Activated CD4-positive, alpha-beta memory T cell treated with anti-CD3 and anti-CD28 coated beads for 36 hours (primary cell): ENCODE results near the gene TIAM1. TPM values are rescaled to one million over a fixed set of nuclear protein-coding genes. Genes with fewer than 3 reads are reported as not detected.
A peak's percentile ranks its signal among the peaks of the same experiment; 100 is the strongest.

Source experiments
- CTCF ChIA-PET: fragments of 350-600 bp; sonication (Branson Sonifier 250); formaldehyde crosslinking; loops from one replicate; lab custom pipeline; 2021; ENCODE audit warnings: antibody characterized with exemption, inconsistent platforms; lab: Charles Lee
- POLR2A ChIA-PET: fragments of 350-600 bp; sonication (Branson Sonifier 250); formaldehyde crosslinking; loops from one replicate; lab custom pipeline; 2021; ENCODE audit warnings: antibody characterized with exemption; lab: Charles Lee
- DNase-seq: peaks from one replicate; pipeline ENCODE4 v3.0.0-alpha.2; 2020
- H3K27ac Mint-ChIP-seq: one replicate; pipeline ENCODE4 v1.8.0; 2021; ENCODE audit warnings: mixed read lengths
- H3K27me3 Mint-ChIP-seq: one replicate; pipeline ENCODE4 v1.8.0; 2021; ENCODE audit warnings: mixed read lengths
- H3K36me3 Mint-ChIP-seq: one replicate; pipeline ENCODE4 v1.8.0; 2021; ENCODE audit warnings: mixed read lengths
- H3K4me1 Mint-ChIP-seq: one replicate; pipeline ENCODE4 v1.8.0; 2021; ENCODE audit warnings: low read depth, mixed read lengths
- H3K4me3 Mint-ChIP-seq: one replicate; pipeline ENCODE4 v1.8.0; 2021; ENCODE audit warnings: mild to moderate bottlenecking, mixed read lengths
- H3K9me3 Mint-ChIP-seq: one replicate; pipeline ENCODE4 v1.8.0; 2021; ENCODE audit warnings: mixed read lengths
- intact Hi-C: fragments of 100-400 bp; cut with micrococcal nuclease; formaldehyde crosslinking; loops from one replicate; pipeline ENCODE4 v1.15.1; 2023
- total RNA-seq, 2 experiments: library from RNA; stranded (reverse); gene quantifications; one replicate each; pipeline ENCODE4 v1.2.3, GENCODE V29; 2021

Gene TIAM1
- total RNA-seq, 2 experiments from 2014 or later = 74.8 to 74.9 TPM

DNA sequence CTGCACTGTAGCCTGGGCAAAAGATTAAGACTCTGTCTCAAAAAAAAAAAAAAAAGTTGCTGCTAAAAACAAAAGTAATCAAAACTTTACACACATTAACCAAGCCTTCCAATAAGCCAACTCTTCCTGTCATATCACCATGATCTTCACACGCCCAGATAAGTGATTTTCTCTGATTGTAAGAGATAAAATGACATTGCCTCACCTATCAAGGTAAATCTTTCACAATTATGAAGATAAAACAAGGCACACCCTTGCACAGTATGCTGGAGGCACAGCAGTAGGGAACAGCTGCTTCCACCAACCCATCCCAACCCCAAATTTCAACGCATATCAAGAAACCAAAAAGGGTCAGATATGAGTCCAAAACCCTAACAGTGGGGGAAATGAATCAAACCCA, 8.8 kb upstream of the TIAM1 start:
- DNase-seq = peak; percentile 39
- Mint-ChIP-seq H3K27me3 (no peaks in the 10 kb centered on the region), H3K4me3 (no peak overlapping the region), H3K9me3 (peaks cover 9% of the 10 kb centered on the region), H3K4me1 (peaks cover 52% of the 10 kb centered on the region), H3K36me3 (peaks cover 9% of the 10 kb centered on the region), H3K27ac (peak overlapping the region; percentile 64)
- intact Hi-C loops = loop anchor here (5.0 kb wide), 2 partner anchors 359 to 379 kb away; partner anchors contain the start of gene SCAF4
- ChIA-PET CTCF (interaction anchor here (0.7 to 2.5 kb wide), 2 partner anchors 11 to 228 kb away, joined by 3 to 12 read pairs; no protein-coding TSS in a partner anchor), POLR2A (interaction anchor here (2.6 to 2.9 kb wide), 3 partner anchors 10 to 26 kb away, joined by 11 to 25 read pairs (median 21); partner anchors contain the start of gene TIAM1)

DNA sequence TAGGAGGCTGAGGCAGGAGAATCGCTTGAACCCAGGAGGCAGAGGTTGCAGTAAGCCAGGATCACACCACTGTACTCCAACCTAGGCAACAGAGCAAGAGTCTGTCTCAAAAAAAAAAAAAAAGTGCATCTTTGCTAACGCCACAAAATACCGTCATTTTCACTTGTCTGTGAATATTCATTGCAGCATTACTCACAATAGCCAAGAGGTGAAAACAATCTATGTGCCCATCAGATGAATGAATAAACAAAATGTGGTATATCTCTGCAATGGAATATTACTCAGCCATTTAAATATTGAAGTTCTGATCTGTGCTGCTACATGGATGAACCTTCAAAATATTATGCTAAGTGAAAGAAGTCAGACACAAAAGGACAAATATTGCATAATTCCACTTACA, 7.9 kb upstream of the TIAM1 start:
- Mint-ChIP-seq H3K4me1 (peaks cover 57% of the 10 kb centered on the region), H3K9me3 (peaks cover 11% of the 10 kb centered on the region), H3K27ac (peak overlapping the region; percentile 8), H3K27me3 (no peaks in the 10 kb centered on the region), H3K4me3 (no peak overlapping the region), H3K36me3 (peaks cover 9% of the 10 kb centered on the region)
- ChIA-PET CTCF (no interaction called here), POLR2A (no interaction called here)
- no peak for DNase-seq
- intact Hi-C loops = loop anchor here (5.0 kb wide), 2 partner anchors 360 to 380 kb away; partner anchors contain the start of gene SCAF4

DNA sequence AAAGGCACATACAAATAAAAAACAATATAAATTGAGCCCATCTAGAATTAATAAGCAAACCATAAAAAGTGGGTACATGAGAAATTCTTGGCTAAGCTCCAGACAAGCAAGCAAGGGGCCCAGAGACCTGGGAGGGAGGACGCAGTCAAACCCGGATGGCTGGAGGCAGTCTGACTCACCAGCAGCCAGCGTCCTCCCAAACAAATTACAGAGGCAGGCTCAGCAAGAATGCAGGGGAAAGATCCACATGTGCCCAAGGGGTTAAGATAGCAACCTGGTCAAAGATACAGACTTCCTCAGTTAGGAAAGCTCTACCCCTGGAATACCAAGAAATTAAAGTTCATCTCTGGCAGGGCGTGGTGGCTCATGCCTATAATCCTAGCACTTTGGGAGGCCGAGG, 7.4 kb upstream of the TIAM1 start:
- no peak for DNase-seq
- Mint-ChIP-seq H3K4me1 (peaks cover 61% of the 10 kb centered on the region), H3K9me3 (peaks cover 11% of the 10 kb centered on the region), H3K36me3 (peaks cover 9% of the 10 kb centered on the region), H3K27ac (no peak overlapping the region), H3K27me3 (no peaks in the 10 kb centered on the region), H3K4me3 (no peak overlapping the region)
- CTCF ChIA-PET = interaction anchor here (0.8 kb wide), 1 partner anchor 230 kb away, joined by 4 read pairs; no protein-coding TSS in a partner anchor
- intact Hi-C loops = loop anchor here (5.0 kb wide), 2 partner anchors 361 to 381 kb away; partner anchors contain the start of gene SCAF4
- POLR2A ChIA-PET = no interaction called here

DNA sequence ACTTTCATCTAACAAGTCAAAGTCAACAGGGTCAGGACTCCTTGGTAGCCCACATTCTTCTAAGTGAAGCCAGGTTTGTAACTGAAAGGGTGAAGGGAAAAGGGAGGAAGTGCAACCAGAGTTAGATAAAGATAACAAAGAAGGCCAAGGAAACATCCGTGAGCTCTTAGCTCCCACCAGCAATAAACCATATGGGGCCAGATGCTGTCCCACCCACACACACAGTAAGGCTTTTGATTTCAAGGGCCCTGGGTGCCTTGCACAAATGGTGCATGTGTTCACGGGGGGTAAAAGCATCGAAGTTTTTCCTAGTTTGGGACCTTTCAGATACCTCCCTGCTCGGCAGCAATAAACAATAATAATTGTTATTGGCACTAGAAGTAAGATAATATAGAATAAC, 5.1 kb upstream of the TIAM1 start:
- H3K4me3 Mint-ChIP-seq = no peak overlapping the region
- peaks cover 6% of the 10 kb centered on the region for H3K36me3 Mint-ChIP-seq
- POLR2A ChIA-PET = no interaction called here
- peaks cover 53% of the 10 kb centered on the region for H3K4me1 Mint-ChIP-seq
- H3K27me3 Mint-ChIP-seq = no peaks in the 10 kb centered on the region
- CTCF ChIA-PET = interaction anchor here (1.1 to 1.8 kb wide), 2 partner anchors 23 to 232 kb away, joined by 3 to 8 read pairs; no protein-coding TSS in a partner anchor
- intact Hi-C loops = no loop called here
- no peak overlapping the region for H3K27ac Mint-ChIP-seq
- peaks cover 11% of the 10 kb centered on the region for H3K9me3 Mint-ChIP-seq
- DNase-seq = no peak

DNA sequence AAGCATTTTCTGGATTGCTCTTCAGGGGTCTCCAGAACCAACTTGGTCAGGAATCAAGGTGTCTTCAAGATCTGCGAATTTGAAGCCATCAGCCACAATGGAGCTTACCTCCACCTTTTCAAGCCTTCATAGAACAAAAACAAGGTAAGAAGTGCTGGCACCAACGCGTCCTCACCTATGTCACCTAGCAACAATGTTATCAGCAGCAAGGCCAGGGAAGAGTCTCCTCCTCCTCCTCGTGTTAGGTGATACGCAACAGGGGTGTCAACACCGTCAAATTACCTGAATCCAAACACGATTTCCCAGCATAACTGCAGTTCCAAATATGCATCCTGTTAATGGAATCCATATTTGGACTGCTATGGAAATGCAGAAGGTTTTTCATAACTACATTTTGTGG, 4.1 kb upstream of the TIAM1 start:
- ChIA-PET CTCF (interaction anchor here (0.6 to 1.8 kb wide), 3 partner anchors 22 to 247 kb away, joined by 3 to 8 read pairs (median 3); no protein-coding TSS in a partner anchor), POLR2A (no interaction called here)
- no peaks in the 10 kb centered on the region for H3K27me3 Mint-ChIP-seq
- H3K36me3 Mint-ChIP-seq = peaks cover 10% of the 10 kb centered on the region
- no peak for DNase-seq
- no peak overlapping the region for H3K27ac Mint-ChIP-seq
- intact Hi-C loops = no loop called here
- H3K4me1 Mint-ChIP-seq = peaks cover 50% of the 10 kb centered on the region
- no peak overlapping the region for H3K4me3 Mint-ChIP-seq
- H3K9me3 Mint-ChIP-seq = peaks cover 11% of the 10 kb centered on the region

DNA sequence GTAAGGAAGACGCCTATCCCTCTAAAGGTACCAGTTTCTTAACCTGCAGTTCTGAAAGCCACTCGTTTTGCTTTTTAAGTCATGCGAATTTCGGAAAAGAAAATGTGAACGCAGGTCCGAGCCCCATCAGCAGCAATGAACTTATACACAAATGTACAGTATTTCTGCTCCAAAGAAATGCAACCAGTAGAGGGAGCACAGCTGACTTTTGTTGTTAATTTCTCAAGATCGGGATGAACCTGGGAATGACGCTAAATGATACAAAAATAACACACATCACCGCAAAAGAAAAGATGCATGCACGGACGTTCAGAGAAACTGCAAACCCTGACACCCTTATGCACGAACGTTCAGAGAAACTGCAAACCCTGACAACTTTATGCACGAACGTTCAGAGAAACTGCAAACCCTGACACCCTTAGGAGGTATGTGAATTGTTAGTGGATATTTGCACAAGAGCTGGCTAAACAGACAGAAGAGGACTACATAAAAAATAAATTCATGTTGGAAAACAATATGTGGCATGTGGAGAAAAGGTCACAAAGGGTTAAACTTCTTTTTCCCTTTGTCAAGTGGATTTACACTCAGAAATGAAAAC, 3.5 kb upstream of the TIAM1 start:
- intact Hi-C loops = no loop called here
- H3K27ac Mint-ChIP-seq = no peak overlapping the region
- H3K27me3 Mint-ChIP-seq = no peaks in the 10 kb centered on the region
- peaks cover 50% of the 10 kb centered on the region for H3K4me1 Mint-ChIP-seq
- H3K4me3 Mint-ChIP-seq = no peak overlapping the region
- peaks cover 10% of the 10 kb centered on the region for H3K36me3 Mint-ChIP-seq
- ChIA-PET POLR2A (no interaction called here), CTCF (interaction anchor here (0.6 to 1.8 kb wide), 3 partner anchors 21 to 246 kb away, joined by 3 to 8 read pairs (median 3); no protein-coding TSS in a partner anchor)
- no peak for DNase-seq
- peaks cover 11% of the 10 kb centered on the region for H3K9me3 Mint-ChIP-seq

DNA sequence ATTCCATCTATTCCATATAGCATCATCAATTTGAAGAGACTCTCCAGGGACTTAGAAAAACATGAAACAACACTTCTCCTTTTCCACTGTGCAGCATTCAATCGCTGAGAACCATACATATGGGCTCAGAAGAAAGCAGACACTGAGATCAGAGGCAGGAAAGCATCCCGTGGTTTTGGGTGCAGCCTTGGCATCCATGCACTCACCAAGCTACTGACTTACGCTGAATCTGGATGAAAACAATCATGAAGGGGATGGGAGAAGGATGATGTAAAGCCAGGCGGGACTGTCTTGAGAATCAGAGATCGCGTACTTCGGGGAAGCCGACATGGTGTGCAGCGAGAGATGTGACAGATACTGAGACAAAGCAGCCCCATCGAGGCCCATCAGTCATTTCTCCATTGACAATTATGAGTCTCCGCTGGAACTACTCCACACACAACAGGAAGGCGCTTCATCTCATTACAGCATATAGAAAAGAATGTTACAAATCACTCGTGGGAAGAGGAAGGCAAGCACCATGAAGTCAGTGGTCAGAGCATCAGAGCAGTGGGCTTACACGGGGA, 2.3 kb upstream of the TIAM1 start:
- H3K4me3 Mint-ChIP-seq = no peak overlapping the region
- intact Hi-C loops = no loop called here

DNA sequence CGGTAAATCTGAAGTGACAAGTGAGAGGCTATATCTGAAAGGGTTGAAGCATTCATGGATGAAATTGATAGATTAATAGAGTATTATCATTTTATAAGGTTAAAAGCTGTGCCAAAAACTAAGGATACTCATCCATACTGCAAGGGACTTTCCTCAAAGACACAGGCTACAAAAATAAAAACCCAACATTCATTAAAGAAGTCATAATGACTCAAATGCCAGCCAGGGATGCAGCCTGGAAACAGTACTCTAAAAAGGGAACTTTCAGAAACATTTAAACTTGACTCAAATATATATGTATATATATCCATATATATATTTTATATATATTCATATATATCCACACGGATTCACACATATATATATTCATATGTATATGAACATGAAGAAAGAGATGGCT, 1.1 kb upstream of the TIAM1 start:
- no peak for DNase-seq
- ChIA-PET CTCF (no interaction called here), POLR2A (no interaction called here)
- Mint-ChIP-seq H3K27ac (peak overlapping the region; percentile 5), H3K4me3 (no peak overlapping the region), H3K4me1 (peaks cover 53% of the 10 kb centered on the region), H3K9me3 (peaks cover 2% of the 10 kb centered on the region), H3K36me3 (peaks cover 5% of the 10 kb centered on the region), H3K27me3 (no peaks in the 10 kb centered on the region)
- intact Hi-C loops = loop anchor here (2.0 kb wide), 1 partner anchor 72 kb away; no protein-coding TSS in a partner anchor

More for the DNA sequence above, 2.3 kb upstream of the TIAM1 start:
- peaks cover 51% of the 10 kb centered on the region for H3K4me1 Mint-ChIP-seq
- H3K27me3 Mint-ChIP-seq = no peaks in the 10 kb centered on the region
- DNase-seq = peak; percentile 63
- ChIA-PET POLR2A (no interaction called here), CTCF (interaction anchor here (0.9 kb wide), 1 partner anchor 235 kb away, joined by 3 read pairs; no protein-coding TSS in a partner anchor)
- H3K27ac Mint-ChIP-seq = no peak overlapping the region
- H3K9me3 Mint-ChIP-seq = peaks cover 11% of the 10 kb centered on the region
- H3K36me3 Mint-ChIP-seq = peaks cover 10% of the 10 kb centered on the region

DNA sequence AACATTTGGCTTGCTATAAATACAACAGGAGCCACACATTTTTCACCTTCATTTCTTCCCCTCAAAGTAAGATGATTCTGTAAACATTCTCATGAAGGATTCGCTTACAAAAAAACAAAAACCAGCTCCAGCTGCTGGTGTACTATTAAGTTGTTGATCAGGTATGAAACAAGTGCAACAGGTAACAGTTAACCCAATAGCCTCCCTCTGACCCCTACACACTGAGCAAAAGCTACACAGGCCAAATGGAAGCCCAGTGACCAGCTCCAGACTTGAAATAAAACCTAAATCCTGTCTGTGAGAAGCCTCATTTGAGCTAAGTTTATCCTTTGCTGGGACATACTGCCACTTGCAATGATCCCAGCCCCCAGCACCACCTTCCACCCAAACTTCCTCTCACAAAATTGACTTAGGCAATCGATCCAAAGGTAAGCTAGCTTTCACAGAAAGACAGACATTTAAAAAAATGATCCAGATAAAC, 991 bp downstream of the TIAM1 start:
- no peak for DNase-seq
- Mint-ChIP-seq H3K9me3 (peaks cover 2% of the 10 kb centered on the region), H3K27me3 (no peaks in the 10 kb centered on the region), H3K36me3 (peaks cover 14% of the 10 kb centered on the region), H3K4me3 (peak overlapping the region; percentile 93), H3K27ac (peak overlapping the region; percentile 82), H3K4me1 (peaks cover 67% of the 10 kb centered on the region)
- intact Hi-C loops = loop anchor here (5.0 kb wide), 2 partner anchors 51 to 324 kb away; no protein-coding TSS in a partner anchor
- ChIA-PET POLR2A (interaction anchor here (1.1 to 3.4 kb wide), 6 partner anchors 11 to 161 kb away, joined by 3 to 25 read pairs (median 5); no protein-coding TSS in a partner anchor), CTCF (interaction anchor here (0.9 to 2.8 kb wide), 9 partner anchors 11 to 245 kb away, joined by 3 to 17 read pairs (median 5); no protein-coding TSS in a partner anchor)

DNA sequence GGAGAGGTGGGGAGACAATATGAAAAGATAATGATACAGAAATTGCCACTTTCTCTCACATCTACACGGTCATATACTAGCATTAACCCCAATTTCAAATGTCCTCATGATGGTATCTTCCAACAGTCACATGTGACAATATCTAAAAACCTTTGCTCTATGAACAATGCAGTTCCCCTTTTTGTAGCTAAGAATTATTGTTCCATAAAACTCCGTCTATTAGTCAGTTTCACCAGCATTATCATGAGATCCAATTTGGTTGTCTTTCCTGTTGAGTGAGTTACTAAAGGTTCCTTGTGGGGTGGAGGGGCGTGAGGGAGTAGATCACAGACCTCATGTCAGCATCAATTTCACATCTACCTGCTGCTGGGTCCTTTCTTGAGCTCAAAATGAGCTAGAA, 1.7 kb downstream of the TIAM1 start:
- Mint-ChIP-seq H3K9me3 (no peaks in the 10 kb centered on the region), H3K36me3 (peaks cover 17% of the 10 kb centered on the region), H3K27me3 (no peaks in the 10 kb centered on the region), H3K4me3 (peak overlapping the region; percentile 93), H3K4me1 (peaks cover 64% of the 10 kb centered on the region), H3K27ac (peak overlapping the region; percentile 82)
- ChIA-PET POLR2A (interaction anchor here (1.1 to 3.4 kb wide), 5 partner anchors 11 to 160 kb away, joined by 3 to 25 read pairs (median 6); no protein-coding TSS in a partner anchor), CTCF (interaction anchor here (0.8 to 2.8 kb wide), 9 partner anchors 10 to 243 kb away, joined by 3 to 17 read pairs (median 5); no protein-coding TSS in a partner anchor)
- intact Hi-C loops = loop anchor here (5.0 kb wide), 2 partner anchors 50 to 325 kb away; no protein-coding TSS in a partner anchor
- no peak for DNase-seq

DNA sequence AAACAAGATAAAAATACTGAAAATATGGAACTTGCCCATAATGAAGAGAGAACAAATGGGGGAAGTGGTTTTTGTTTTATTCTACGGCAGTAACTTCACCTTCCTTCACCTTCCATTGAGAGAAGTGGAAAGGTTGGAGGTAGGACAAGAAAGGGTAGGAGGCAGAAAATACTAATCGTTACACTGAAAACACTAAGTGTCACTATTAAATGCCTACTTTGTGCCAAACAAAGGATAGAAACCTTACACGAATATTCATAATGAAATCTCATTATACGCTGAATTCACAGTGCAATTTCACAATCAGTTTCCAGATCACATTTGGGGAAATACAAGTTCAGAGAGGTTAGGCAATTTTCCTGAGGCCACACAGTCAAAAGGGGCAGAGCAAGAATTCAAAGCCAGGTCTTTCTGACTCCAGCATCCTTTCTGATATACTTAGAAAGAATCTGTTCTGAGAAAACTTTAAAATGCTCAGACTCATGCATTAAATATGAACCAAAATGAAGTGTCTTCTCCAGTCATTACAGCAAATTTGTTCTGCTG, 3.0 kb downstream of the TIAM1 start:
- Mint-ChIP-seq H3K4me3 (peak overlapping the region; percentile 36), H3K9me3 (no peaks in the 10 kb centered on the region), H3K36me3 (peaks cover 21% of the 10 kb centered on the region), H3K27ac (peak overlapping the region; percentile 77), H3K4me1 (peaks cover 66% of the 10 kb centered on the region), H3K27me3 (no peaks in the 10 kb centered on the region)
- peak; percentile 57 for DNase-seq
- intact Hi-C loops = loop anchor here (1.0 to 5.0 kb wide), 7 partner anchors 13 to 326 kb away; no protein-coding TSS in a partner anchor
- ChIA-PET POLR2A (interaction anchor here (3.4 kb wide), 1 partner anchor 13 kb away, joined by 25 read pairs; no protein-coding TSS in a partner anchor), CTCF (no interaction called here)
